OCI-LY7 (cell line): ENCODE measurements around the gene DTX1. TPM values are rescaled to one million over a fixed set of nuclear protein-coding genes. Genes with fewer than 3 reads are reported as not detected.

Experiments used
- BruUV-seq: library from RNA; stranded (reverse); fragments of 400-500 nt; replicated peaks from 2 replicates; lab custom pipeline; 2021; lab: Mats Ljungman, UMichigan
- CTCF ChIA-PET: fragments of 300-600 bp; sonication (Branson Sonifier 250); formaldehyde crosslinking; loops from one replicate; lab custom pipeline; 2022; ENCODE audit warnings: antibody characterized with exemption; ENCODE audit not compliant: unreplicated experiment; lab: Charles Lee
- POLR2A ChIA-PET: fragments of 300-600 bp; sonication (Branson Sonifier 250); formaldehyde crosslinking; loops from one replicate; lab custom pipeline; 2022; ENCODE audit warnings: antibody characterized with exemption; lab: Charles Lee
- DNase-seq: peaks from one replicate; pipeline ENCODE4 v3.0.0-alpha.2; 2015; ENCODE audit warnings: low spot score
- H2AFZ ChIP-seq: fragments of 200-600 bp; sonication (generic), shearing (Covaris generic); 2 replicates; pipeline ENCODE4 v1.6.1; 2014; ENCODE audit warnings: mild to moderate bottlenecking, antibody characterized with exemption, low read length, moderate library complexity
- H3K27ac ChIP-seq: fragments of 200-600 bp; sonication (generic); 2 replicates; pipeline ENCODE4 v1.5.1; 2014; ENCODE audit warnings: mixed run types, low read depth, mild to moderate bottlenecking, moderate library complexity, low read length, inconsistent platforms; ENCODE audit not compliant: poor library complexity, severe bottlenecking
- H3K36me3 ChIP-seq: fragments of 200-600 bp; sonication (generic); 2 replicates; pipeline ENCODE4 v1.6.1; 2014; ENCODE audit warnings: mild to moderate bottlenecking, antibody characterized with exemption, low read length, moderate library complexity, mixed read lengths; ENCODE audit not compliant: insufficient read depth
- H3K4me1 ChIP-seq: fragments of 200-600 bp; sonication (generic); 2 replicates; pipeline ENCODE4 v1.5.1; 2014; ENCODE audit warnings: mild to moderate bottlenecking, low read length; ENCODE audit not compliant: insufficient read depth, poor library complexity, severe bottlenecking
- H3K4me2 ChIP-seq: fragments of 200-600 bp; sonication (generic); 2 replicates; pipeline ENCODE4 v1.6.1; 2014; ENCODE audit warnings: mild to moderate bottlenecking, low read length
- H3K4me3 ChIP-seq: fragments of 200-600 bp; sonication (generic); 2 replicates; pipeline ENCODE4 v1.5.1; 2014; ENCODE audit warnings: mild to moderate bottlenecking, low read depth, low read length; ENCODE audit not compliant: poor library complexity, severe bottlenecking
- H3K79me2 ChIP-seq: fragments of 200-600 bp; sonication (generic); 2 replicates; pipeline ENCODE4 v1.6.1; 2016; ENCODE audit warnings: low read depth, mild to moderate bottlenecking, low read length, moderate library complexity, mixed read lengths; ENCODE audit not compliant: insufficient read depth
- H3K9me2 ChIP-seq: fragments of 200-600 bp; sonication (generic); 2 replicates; pipeline ENCODE4 v1.6.1; 2016; ENCODE audit warnings: mild to moderate bottlenecking, low read length, mixed read lengths; ENCODE audit not compliant: insufficient read depth
- H3K9me3 ChIP-seq: fragments of 200-600 bp; sonication (generic); 2 replicates; pipeline ENCODE4 v1.6.1; 2014; ENCODE audit warnings: mild to moderate bottlenecking, mixed run types, low read length, mixed read lengths
- H4K20me1 ChIP-seq: fragments of 200-600 bp; sonication (generic); 2 replicates; pipeline ENCODE4 v1.6.1; 2014; ENCODE audit warnings: mild to moderate bottlenecking, antibody characterized with exemption, low read length, moderate library complexity, mixed read lengths; ENCODE audit not compliant: insufficient read depth
- CTCF ChIP-seq: fragments of 200-600 bp; sonication (generic); conservative IDR thresholded peaks from 2 replicates; pipeline ENCODE4 v1.5.1; 2014; ENCODE audit warnings: mild to moderate bottlenecking, antibody characterized with exemption, low read length, moderate library complexity, mixed read lengths
- EZH2phosphoT487 ChIP-seq: fragments of 200-600 bp; sonication (generic); IDR thresholded peaks from 2 replicates; pipeline ENCODE4 v1.6.1; 2018; ENCODE audit warnings: low read depth, borderline replicate concordance, mild to moderate bottlenecking, mixed run types, antibody characterized with exemption, low read length, moderate library complexity, mixed read lengths
- intact Hi-C: fragments of 100-400 bp; cut with micrococcal nuclease; formaldehyde crosslinking; loops from one replicate; pipeline ENCODE4 v1.10.0; 2022; ENCODE audit not compliant: unreplicated experiment
- total RNA-seq, 2 experiments: library from RNA; depleted of rRNA in 1 of 2; stranded (reverse); fragments of >200 nt in 1 of 2; shearing (Covaris generic) in 1 of 2; gene quantifications; 2 replicates each; pipeline ENCODE4 v1.2.3, GENCODE V29; 2014 to 2022

DTX1 gene
- total RNA-seq, 2 experiments from 2014 or later, result 293 to 535 TPM

GRCh38 chr12:113027726-113028125, 28.8 kb upstream of the DTX1 start:
- Histone ChIP-seq H3K9me2 (no peaks in the 10 kb centered on the region), H3K36me3 (no peaks in the 10 kb centered on the region; the same call in 1 of the 2 replicates), H3K27ac (no peak overlapping the region), H2AFZ (no peak overlapping the region), H3K4me2 (no peak overlapping the region), H3K4me3 (no peak overlapping the region), H3K4me1 (peaks cover 24% of the 10 kb centered on the region), H4K20me1 (no peaks in the 10 kb centered on the region), H3K79me2 (no peaks in the 10 kb centered on the region), H3K9me3 (no peaks in the 10 kb centered on the region)
- BruUV-seq, result no TSS peak
- TF ChIP-seq CTCF (no peak), EZH2phosphoT487 (no peak)
- CTCF ChIA-PET, result no interaction called here
- POLR2A ChIA-PET, result no interaction called here
- intact Hi-C loops, result no loop called here
- DNase-seq, result no peak

GRCh38 chr12:113030875-113031525, 25.5 kb upstream of the DTX1 start:
- H4K20me1 ChIP-seq, result no peaks in the 10 kb centered on the region
- CTCF ChIA-PET, result interaction anchor here (1.1 to 1.5 kb wide), 2 partner anchors 38 kb away, joined by 4 to 7 read pairs; no protein-coding TSS in a partner anchor
- H3K9me3 ChIP-seq, result peaks cover 12% of the 10 kb centered on the region; the same call in 1 of the 2 replicates
- BruUV-seq, result no TSS peak
- H3K4me3 ChIP-seq, result no peak overlapping the region
- no peaks in the 10 kb centered on the region for H3K79me2 ChIP-seq
- POLR2A ChIA-PET, result interaction anchor here (0.9 to 1.3 kb wide), 4 partner anchors 9 to 53 kb away, joined by 3 to 5 read pairs (median 3); partner anchors contain the start of gene OAS2
- TF ChIP-seq CTCF (peak; percentile 94), EZH2phosphoT487 (no peak)
- peak overlapping the region; percentile 50 for H3K27ac ChIP-seq
- H2AFZ ChIP-seq, result peak overlapping the region; percentile 14; the same call in 1 of the 2 replicates
- H3K9me2 ChIP-seq, result no peaks in the 10 kb centered on the region
- peaks cover 24% of the 10 kb centered on the region for H3K4me1 ChIP-seq
- peak overlapping the region; percentile 55 for H3K4me2 ChIP-seq
- intact Hi-C loops, result loop anchor here (1.0 to 2.0 kb wide), 2 partner anchors 38 to 130 kb away; no protein-coding TSS in a partner anchor
- peak; percentile 85 for DNase-seq
- H3K36me3 ChIP-seq, result peaks cover 17% of the 10 kb centered on the region

GRCh38 chr12:113039911-113040445, 16.6 kb upstream of the DTX1 start:
- no peaks in the 10 kb centered on the region for H3K79me2 ChIP-seq
- H3K4me3 ChIP-seq, result no peak overlapping the region
- peaks cover 12% of the 10 kb centered on the region for H3K4me1 ChIP-seq
- TF ChIP-seq EZH2phosphoT487, result no peak
- no peak for TF ChIP-seq CTCF
- no TSS peak for BruUV-seq
- ChIA-PET POLR2A (interaction anchor here (1.0 kb wide), 1 partner anchor 55 kb away, joined by 3 read pairs; no protein-coding TSS in a partner anchor), CTCF (no interaction called here)
- no peak overlapping the region for H3K4me2 ChIP-seq
- peaks cover 14% of the 10 kb centered on the region for H3K36me3 ChIP-seq
- H3K9me3 ChIP-seq, result no peaks in the 10 kb centered on the region
- no peaks in the 10 kb centered on the region for H3K9me2 ChIP-seq
- no peaks in the 10 kb centered on the region for H4K20me1 ChIP-seq
- no peak overlapping the region for H3K27ac ChIP-seq
- no peak for DNase-seq
- no peak overlapping the region for H2AFZ ChIP-seq
- intact Hi-C loops, result no loop called here
